ENCODE results near the gene ZNF581.

ZNF581 gene

DNA sequence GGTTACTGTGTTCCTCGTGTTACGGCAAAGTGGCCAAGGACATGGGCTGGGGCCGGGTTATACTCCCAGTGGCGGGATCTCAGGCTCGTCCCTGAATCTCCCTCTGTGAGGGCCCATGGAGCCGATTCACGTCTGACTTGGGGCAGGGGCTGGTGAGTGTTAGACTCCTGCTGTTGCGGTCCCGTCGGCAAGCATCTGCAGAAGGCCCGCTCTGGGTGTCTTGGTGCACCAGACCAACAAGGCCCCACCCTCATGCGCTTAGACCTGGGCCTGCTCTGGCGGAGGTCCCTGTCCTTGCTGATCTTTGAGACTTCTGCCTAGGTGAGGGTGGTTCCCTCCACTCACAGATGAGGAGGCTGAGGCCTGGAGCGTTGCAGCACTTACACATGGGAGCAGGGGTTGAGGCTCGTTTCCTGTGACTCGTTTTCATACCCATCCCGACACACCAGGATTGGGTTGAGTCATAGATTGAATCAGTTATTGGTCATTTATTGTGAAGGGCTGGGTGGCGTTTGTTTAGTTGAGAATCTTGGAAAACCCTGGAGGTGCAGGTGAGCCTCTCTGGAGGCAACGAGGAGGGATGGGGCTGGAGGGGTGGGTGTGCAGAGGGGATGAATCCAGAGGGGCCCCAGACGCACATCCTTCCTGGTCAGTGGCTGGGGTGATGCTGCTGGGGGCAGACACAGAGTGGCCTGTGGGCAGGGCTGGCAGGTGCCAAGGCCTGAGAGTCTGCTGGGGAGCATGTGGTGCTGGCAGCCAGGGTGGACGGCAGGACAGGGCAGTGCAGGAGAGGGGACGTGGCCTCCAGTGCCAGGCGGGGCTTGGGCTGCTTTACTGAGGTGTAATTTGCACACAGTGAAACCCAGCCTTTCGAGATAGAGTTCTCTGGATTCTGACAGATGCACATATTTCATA is 36.2 kb downstream of the ZNF581 start:
- peak; percentile 91 for DNase-seq (ENCODE audit: low read depth)

DNA sequence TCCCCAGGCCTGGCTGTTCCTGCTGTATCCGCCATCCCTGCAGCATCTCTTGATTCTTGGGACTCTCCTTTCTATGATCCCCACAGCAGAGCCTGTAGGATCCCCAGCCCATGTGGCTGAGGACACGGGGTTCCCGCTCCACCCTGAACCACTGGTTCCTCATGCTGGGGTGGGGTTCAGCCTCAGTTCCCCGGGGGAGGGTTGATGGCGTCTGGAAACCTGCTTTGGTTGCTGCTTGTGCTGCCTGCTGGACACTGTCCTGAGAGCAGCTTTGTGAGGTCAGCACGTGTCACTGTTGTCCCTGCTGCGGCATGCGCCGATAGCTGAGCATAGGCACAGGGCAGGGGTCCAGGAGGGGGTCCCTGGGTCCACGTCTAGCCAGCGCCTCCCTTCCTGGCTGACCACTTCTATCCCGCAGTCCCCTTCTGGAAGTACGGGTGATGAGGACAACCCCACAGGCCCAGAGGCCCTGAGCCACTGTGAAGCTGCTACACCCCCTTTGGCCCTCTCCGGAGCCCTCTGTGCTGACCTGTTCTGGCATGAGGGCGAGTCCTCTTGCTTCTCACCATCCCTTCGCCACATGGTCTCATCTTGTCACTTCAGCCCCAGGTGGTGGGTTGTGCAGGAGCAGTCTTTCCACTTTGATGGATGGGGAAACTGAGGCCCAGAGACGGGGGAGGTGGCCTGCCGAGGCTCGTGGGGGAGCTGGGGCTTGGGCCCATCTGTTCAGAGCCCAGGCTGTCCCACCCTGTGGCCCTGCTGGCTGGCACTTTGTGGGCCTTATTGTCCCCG is 37.1 kb downstream of the ZNF581 start:
- DNase-seq (ENCODE audit: low read depth), result no peak

DNA sequence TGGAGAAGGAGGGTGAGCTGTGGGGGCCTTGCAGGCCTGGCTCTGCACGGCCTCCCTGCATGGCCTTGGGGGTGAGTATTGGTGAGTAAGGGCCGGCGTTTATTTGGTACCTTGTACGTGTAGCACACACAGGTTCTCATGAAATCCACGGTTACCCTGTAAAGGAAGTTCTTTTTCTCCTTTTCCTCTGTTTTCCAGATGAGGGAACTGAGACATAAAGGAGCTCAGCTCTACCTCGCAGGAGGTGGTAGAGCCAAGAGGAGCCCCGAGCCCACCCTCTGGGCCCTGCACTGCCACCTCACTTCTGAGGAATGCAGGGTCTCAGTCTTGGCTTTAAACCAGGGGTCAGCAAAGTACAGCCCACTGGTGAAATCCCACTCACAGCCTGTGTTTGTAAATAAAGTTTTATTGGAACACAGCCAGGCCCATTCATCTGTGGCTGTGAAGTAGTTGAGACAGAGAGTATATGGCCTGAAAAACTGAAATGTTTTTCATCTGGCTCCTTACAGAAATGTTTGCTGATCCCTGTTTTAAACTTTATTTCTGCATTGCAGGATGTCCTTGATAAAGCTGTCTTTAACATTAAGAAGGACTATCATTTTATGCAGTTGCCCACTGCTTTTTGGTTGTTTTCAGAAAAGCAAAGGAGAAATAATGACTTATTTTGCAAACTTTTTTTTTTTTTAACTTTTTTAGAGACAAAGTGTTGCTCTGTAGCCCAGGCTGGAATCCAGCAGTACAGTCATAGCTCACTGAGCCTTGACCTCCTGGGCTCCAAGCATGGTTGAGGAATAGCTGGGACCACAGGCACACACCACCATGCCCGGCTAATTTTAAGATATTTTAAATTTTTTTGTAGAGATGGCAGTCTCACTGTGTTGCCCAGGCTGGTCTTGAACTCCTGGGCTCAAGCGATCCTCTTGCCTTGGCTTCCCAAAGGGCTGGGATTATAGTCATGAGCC is 38.0 kb downstream of the ZNF581 start:
- no peak for DNase-seq (ENCODE audit: low read depth)

DNA sequence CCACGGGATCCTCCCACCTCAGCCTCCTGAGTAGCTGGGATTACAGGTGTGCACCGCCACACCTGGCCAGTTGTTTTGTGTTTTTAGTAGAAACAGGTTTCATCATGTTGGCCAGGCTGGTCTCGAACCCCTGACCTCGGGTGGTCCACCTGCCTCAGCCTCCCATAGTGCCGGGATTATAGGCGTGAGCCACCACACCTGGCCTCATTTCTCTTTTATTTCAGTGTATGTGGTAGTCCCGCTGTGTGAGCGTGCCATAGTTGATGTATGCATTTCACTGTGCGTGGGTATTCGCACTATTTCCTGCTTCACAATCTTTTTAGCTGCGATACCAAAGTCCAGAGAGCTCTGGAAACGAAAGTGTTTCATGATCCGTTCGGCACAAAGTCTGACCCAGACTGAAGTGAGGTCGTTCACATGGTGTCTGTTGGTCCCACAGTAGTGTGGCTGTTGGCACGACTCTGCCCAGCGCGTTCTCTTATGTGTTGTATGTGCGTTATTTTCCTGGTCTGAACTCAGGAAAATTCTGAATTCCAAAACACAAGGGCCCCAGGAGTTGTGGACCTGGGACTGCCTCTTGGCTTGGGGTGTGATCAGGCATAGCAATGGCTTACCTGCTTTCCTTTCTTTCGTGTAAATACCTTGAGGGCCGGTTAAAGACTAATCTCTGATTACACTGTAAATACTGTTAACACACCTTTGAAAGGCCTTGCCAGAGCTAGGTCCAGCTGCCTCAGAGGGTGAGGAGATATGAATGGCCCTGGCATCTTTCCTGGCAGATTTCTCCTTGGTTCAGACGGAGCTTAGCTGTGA is 40.2 kb downstream of the ZNF581 start:
- no peak for DNase-seq (ENCODE audit: low read depth)

DNA sequence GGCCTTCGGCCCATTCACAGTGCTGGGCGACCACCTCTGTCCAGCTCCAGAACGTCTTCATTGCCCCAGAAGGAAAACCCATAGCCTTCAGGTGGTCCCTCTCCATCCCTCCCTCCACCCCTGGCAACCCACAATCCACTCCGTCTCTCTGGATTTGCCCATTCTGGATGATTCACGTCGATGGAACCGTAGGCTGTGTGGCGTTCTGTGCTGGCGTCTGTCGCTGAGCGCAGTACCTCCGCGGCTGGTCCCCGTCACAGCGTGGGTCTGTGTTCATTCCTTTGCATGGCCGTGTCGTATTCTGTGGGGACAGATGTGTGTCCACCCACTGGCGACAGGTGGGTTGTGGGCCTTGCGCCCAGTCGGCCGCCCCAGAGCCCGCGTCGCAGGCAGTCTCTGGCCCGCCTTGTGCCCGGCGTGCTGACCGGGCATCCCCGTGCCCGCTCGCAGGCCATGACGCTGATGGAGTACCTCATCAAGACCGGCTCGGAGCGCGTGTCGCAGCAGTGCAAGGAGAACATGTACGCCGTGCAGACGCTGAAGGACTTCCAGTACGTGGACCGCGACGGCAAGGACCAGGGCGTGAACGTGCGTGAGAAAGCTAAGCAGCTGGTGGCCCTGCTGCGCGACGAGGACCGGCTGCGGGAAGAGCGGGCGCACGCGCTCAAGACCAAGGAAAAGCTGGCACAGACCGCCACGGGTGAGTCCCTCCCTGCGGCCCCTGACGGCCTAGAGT is 41.7 kb downstream of the ZNF581 start:
- DNase-seq (ENCODE audit: low read depth), result no peak

DNA sequence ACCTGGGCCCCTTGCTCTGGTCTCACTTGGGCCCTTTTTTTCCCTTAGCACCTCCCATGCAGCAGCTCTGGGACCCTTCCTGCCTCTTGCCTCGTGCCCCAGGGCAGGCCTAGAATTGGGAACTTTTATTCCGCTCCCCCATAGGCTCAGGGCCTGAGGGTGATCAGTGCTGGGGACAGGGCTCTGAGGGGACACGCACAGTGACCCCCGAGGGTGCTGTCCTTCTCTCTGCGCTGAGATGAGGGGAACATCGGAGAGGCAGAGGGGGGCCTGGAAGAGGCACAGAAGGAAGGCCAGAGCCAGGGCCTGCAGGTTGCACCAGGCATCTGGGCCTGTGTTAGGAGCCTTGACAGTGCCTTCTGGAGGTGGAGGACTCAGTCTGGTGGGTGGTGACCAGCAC is 42.3 kb downstream of the ZNF581 start:
- DNase-seq (ENCODE audit: low read depth), result no peak

DNA sequence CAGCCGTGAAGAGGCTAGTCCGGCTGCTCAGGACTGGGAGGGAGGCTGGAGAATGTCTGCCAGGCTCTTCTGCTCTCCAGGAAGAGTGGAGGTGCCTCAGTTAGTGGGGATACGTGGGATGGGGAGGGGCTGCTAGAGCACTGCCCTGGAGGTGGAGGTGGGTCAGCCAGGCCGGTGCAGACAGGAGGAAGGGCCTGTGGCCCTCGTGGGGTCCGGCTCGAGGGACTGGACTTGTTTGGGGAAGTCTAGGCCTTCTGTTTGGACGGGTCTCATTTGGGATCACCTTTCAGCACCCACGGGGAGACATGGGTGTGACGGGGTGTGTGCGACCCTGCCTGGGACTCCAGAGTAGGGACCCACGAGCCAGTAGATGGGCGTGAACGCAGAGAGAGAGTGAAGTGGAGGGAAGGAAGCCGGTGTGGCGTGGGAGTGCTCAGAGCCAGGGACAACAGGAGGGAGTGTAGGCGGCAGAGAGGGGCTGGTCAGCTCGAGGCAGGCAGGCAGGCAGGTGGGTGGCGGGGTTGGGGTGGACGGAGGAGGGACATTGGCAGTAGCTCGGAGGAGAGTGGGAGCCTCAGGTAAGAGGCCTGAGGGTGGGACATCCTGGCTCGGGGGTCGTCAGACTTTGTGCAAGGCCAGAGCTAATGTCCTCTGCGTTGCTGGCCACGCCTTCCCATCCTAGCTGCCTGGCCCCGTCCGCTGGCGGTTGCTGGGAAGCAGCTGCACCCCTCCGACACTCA is 43.0 kb downstream of the ZNF581 start:
- no peak for DNase-seq (ENCODE audit: low read depth)

DNA sequence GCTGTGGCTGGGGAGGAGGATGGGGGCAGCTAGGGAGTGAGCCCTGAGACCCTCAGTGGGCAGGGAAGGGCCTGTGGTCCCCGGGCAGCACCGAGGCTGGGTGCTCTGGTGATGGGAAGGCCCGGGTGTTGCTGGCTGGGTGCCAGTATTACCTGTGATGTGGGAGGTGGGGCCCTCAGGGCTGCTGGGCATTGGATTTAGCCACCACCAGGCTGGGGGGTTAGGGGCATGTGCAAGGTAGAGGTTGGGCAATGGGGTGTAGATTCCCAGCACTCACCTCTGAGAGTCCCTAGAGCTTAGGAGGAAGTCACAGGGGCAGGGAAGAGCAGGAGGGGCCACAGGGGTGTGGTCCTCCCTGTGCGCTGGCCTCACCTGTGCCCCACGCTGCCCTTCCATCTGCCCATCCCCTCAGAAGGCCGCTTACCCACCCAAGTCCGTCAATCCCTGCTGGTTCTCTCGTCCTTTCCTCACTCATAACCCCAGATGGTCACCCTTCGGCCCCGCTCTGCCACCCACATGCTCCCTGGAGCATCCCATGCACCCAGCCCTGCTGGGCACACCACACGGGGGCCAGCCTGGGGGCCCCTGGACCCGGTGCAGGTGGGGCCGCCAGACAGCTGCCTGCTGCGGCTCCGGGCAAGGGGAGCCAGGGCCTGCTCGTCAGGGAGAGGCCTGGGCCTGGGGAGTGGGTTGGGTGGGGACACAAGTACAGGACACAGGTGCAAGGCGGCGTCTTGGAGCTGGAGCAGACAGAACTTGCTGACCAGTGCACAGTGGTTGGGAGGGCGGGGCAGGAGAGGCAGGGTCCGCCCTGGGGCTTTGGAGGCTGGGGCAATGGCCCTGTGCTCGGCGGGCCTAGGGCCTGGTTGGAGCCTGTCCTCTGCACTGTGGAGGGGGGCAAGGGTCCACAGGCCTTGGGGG is 44.1 kb downstream of the ZNF581 start:
- DNase-seq (ENCODE audit: low read depth), result no peak

DNA sequence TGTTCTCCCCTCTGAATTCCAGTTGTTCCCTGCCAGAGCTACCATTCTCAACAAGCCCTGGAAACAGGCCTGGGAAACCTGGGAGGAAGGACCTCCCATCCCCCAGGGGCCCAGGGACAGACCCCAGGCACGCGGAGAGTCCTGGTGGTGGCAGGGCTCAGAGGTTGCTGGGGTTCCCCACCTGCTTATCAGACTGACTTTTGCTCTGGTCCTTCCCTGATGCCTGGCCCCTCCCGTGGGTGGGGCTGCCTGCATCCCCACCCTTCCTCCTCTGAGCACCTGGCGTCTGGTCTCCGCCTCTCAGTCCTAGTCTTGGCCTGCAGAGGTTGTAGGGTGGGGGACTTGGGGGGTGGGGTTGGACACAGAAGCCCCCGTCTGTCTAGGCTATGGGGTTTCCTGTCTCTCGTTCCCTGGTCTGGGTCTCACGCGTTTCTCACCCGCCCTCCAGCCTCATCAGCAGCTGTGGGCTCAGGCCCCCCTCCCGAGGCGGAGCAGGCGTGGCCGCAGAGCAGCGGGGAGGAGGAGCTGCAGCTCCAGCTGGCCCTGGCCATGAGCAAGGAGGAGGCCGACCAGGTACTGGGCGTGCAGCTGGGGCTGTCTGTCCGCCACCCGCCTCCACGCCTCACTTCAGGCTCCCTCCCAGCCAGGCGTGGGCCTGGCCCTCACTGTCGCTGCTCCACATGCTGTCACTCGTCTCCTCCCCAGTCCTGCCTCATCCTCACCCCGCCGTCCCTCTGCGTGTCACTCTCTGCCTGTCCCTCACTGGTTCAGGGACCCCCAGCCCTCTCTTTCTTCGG is 45.2 kb downstream of the ZNF581 start:
- DNase-seq (ENCODE audit: low read depth), result no peak

DNA sequence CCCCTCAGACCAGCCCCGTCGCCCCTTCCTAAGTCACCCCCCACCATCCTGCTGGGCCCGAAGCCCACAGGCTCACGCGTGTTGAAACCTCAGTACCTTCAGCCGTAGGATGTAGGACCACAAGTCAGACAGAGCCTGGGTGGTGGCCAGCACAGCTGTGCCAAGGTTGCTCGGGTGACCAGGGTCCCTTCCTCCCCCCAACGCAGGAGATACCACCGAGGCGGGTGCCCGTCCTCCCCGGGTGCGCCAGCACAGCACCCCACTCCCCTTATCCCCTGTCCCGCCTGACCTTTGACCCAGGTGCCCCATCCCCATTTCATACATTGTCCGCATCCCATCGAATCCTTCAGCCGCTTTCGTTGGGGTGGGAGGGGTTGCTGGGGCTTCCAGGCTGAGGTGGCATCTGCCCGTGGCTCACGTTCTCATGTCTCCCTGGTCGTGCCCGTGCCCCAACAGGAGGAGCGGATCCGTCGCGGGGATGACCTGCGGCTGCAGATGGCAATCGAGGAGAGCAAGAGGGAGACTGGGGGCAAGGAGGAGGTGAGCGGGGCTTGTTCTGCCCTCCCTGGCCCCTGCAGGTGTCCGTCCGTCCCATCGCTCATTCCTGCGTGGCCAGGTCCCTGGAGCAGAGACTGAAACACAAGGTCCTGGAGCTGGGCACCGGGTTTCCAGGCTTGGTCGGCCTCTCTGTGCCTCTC is 46.1 kb downstream of the ZNF581 start:
- no peak for DNase-seq (ENCODE audit: low read depth)

DNA sequence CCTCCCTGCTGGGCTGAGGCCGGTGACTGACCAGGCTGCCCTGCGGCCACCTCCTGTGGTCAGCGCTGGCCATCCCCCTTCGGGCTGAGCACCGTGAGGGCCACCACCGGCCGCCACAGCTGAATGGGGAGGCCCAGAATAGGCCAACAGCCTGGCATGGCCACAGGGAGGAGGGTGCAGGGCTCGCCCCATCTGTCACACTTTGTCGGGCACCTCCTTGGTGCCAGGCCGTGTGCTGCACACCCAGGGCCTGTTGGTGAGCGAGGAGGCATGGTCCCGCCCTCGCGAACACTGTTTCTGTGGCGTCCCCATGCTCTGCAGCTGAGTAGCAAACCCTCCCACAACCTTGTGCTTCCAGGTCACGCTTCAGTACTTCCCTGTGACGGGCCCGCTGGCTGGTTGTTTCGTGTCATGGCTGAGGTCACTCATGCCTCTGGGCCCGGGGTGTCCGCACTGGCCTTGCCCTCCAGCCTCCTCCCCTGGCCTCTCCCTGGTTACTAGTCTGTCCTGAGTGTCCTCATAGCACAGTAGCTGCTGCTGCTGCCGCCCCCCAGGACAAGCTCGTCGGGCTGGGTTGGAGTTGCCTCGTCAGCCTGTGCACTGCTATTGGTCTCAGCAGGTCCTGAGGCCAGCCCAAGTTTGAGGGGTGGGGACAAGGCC is 46.8 kb downstream of the ZNF581 start:
- DNase-seq (ENCODE audit: low read depth), result no peak

DNA sequence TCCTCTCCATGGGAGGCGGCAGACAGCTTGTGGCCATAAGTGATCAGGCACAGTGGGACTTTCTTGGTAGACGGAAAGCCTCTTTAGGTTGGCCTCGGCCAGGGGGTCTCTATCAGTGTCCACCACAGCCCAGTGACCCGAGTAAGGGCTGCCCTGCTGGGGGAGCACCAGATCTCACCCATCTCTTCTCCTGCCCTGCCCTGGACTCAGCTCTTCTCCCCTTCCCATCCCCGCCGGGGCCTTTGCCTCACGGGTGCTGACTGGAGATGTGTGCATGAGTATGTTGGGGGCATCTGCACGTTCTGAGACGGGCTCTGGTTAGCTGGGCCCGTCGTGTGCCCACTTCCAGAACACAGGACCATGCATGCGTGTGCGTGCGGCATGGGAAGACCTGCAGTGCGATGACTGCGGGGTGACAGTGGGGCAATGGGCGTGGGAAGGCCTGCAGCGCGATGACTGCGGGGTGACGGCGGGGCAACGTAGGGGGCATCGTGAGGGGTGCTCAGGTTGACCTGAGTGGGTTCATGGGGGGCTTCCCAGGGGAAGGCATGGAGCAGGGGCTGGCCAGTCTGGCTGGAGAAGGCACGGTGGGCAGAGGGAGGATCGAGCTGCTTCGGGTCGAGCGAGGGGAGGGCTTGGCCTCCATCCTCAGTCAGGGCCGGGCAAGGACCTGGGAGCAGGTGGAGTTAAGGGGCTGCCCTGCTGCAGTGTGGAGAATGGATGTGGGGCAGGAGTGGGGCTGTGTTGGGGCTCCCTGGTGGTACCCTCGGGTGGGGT is 47.5 kb downstream of the ZNF581 start:
- no peak for DNase-seq (ENCODE audit: low read depth)

DNA sequence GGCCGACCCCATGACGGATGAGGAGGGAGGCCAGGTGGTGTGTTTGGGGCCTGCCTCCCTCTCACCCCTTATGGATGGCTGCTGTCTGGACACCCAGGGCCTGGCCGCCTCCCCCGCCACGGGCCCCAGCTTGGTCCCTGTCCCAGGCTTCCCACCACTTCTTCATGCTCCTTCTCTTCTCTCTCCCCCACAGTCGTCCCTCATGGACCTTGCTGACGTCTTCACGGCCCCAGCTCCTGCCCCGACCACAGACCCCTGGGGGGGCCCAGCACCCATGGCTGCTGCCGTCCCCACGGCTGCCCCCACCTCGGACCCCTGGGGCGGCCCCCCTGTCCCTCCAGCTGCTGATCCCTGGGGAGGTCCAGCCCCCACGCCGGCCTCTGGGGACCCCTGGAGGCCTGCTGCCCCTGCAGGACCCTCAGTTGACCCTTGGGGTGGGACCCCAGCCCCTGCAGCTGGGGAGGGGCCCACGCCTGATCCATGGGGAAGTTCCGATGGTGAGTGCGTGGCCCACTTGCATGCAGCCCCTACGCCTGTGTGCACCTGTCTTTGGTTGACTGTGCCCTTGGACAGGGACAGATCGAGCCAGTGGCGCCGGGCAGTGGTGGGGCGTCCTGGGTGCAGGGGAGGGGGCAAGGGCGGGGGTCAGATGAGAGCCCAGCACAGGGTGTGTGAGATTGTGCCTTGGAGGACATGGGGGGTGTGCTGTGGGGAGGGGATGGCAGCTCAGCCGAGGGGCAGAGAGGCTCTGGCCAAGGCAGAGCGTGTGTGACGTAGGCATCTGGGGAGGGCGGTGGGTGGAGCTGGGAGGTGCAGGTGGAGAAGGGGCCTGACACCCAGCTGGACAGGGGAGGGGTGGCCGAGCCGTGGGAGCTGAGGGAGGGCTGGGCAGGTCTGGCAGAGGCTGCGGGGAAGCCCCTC is 48.4 kb downstream of the ZNF581 start:
- DNase-seq (ENCODE audit: low read depth), result no peak

DNA sequence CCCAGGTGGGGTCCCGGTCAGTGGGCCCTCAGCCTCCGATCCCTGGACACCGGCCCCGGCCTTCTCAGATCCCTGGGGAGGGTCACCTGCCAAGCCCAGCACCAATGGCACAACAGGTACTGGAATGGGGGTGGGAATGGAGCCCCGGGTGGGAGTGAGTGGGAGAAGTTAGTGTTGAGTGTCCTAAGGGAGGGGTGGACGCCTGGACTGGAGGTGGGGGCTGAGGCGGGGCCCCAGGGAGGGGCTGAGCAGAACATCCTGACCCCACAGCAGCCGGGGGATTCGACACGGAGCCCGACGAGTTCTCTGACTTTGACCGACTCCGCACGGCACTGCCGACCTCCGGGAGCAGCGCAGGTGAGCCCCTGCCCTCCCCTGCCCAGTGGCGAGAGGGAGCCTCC is 49.2 kb downstream of the ZNF581 start:
- DNase-seq (ENCODE audit: low read depth), result no peak
